HFFc6 (cell line): ENCODE measurements around the gene PLA1A. TPM values are rescaled to one million over a fixed set of nuclear protein-coding genes. Genes with fewer than 3 reads are reported as not detected.

Source experiments
- DNase-seq: peaks from one replicate; pipeline ENCODE4 v3.0.0-alpha.2; 2018
- H3K27ac Mint-ChIP-seq: 2 replicates; pipeline ENCODE4 v1.8.0; 2020; ENCODE audit warnings: mild to moderate bottlenecking, mixed read lengths
- H3K27me3 Mint-ChIP-seq: 2 replicates; pipeline ENCODE4 v1.8.0; 2021; ENCODE audit warnings: mild to moderate bottlenecking, moderate library complexity, mixed read lengths; ENCODE audit not compliant: insufficient read depth
- H3K36me3 Mint-ChIP-seq: 2 replicates; pipeline ENCODE4 v1.8.0; 2021; ENCODE audit warnings: low read depth, mixed read lengths
- H3K4me1 Mint-ChIP-seq: 2 replicates; pipeline ENCODE4 v1.8.0; 2020; ENCODE audit warnings: low read depth, mixed read lengths
- H3K4me3 Mint-ChIP-seq: 2 replicates; pipeline ENCODE4 v1.8.0; 2020; ENCODE audit warnings: mild to moderate bottlenecking, moderate library complexity, mixed read lengths
- H3K9me3 Mint-ChIP-seq: 2 replicates; pipeline ENCODE4 v1.8.0; 2020; ENCODE audit warnings: mild to moderate bottlenecking, mixed read lengths
- CTCF ChIP-seq: fragments of 200-600 bp; sonication (generic); IDR thresholded peaks from 2 replicates; pipeline ENCODE4 v1.5.0; 2021; ENCODE audit warnings: antibody characterized with exemption, mild to moderate bottlenecking
- total RNA-seq, 6 experiments: library from RNA; stranded (reverse); fragmentation: NEBNext Ultra II Directional; extraction: Animal tissue kit (Norgen Biotek cat#: 25700); gene quantifications; 2 replicates in 1 of 6; 3 replicates in 5 of 6; pipeline ENCODE4 v1.2.3, GENCODE V29; 2021

PLA1A gene
- total RNA-seq, 6 experiments from 2014 or later, result not detected

GRCh38 chr3:119641416-119641815 is 43.7 kb downstream of the PLA1A start:
- Mint-ChIP-seq H3K4me3 (no peak overlapping the region), H3K36me3 (no peaks in the 10 kb centered on the region), H3K9me3 (no peaks in the 10 kb centered on the region), H3K4me1 (peaks cover 68% of the 10 kb centered on the region), H3K27ac (no peak overlapping the region), H3K27me3 (peaks cover 2% of the 10 kb centered on the region; the same call in 1 of the 2 replicates)
- TF ChIP-seq CTCF, result no peak
- DNase-seq, result no peak

GRCh38 chr3:119642746-119643473 is 45.2 kb downstream of the PLA1A start:
- H3K27ac Mint-ChIP-seq, result peak overlapping the region; percentile 90
- no peaks in the 10 kb centered on the region for H3K36me3 Mint-ChIP-seq
- TF ChIP-seq CTCF, result no peak
- no peaks in the 10 kb centered on the region for H3K9me3 Mint-ChIP-seq
- H3K4me1 Mint-ChIP-seq, result peaks cover 62% of the 10 kb centered on the region
- peak overlapping the region; percentile 48; the same call in 1 of the 2 replicates for H3K4me3 Mint-ChIP-seq
- peaks cover 2% of the 10 kb centered on the region; the same call in 1 of the 2 replicates for H3K27me3 Mint-ChIP-seq
- DNase-seq, result no peak

- no peaks in the 10 kb centered on the region for H3K36me3 Mint-ChIP-seq
- peak; percentile 78 for DNase-seq
- TF ChIP-seq CTCF, result no peak
- H3K27me3 Mint-ChIP-seq, result peaks cover 2% of the 10 kb centered on the region; the same call in 1 of the 2 replicates
- no peaks in the 10 kb centered on the region for H3K9me3 Mint-ChIP-seq
- peak overlapping the region; percentile 48 for H3K4me3 Mint-ChIP-seq
- peak overlapping the region; percentile 90 for H3K27ac Mint-ChIP-seq
- peaks cover 60% of the 10 kb centered on the region for H3K4me1 Mint-ChIP-seq
Measured at GRCh38 chr3:119643528-119643927, 45.8 kb downstream of the PLA1A start.

GRCh38 chr3:119644481-119644880 is 46.8 kb downstream of the PLA1A start:
- DNase-seq, result no peak
- H3K4me3 Mint-ChIP-seq, result no peak overlapping the region
- no peaks in the 10 kb centered on the region for H3K36me3 Mint-ChIP-seq
- H3K4me1 Mint-ChIP-seq, result peaks cover 51% of the 10 kb centered on the region
- H3K27ac Mint-ChIP-seq, result no peak overlapping the region
- TF ChIP-seq CTCF, result no peak
- no peaks in the 10 kb centered on the region for H3K9me3 Mint-ChIP-seq
- peaks cover 2% of the 10 kb centered on the region; the same call in 1 of the 2 replicates for H3K27me3 Mint-ChIP-seq

- Mint-ChIP-seq H3K4me3 (no peak overlapping the region), H3K4me1 (peaks cover 46% of the 10 kb centered on the region), H3K9me3 (no peaks in the 10 kb centered on the region), H3K36me3 (no peaks in the 10 kb centered on the region), H3K27me3 (peaks cover 2% of the 10 kb centered on the region; the same call in 1 of the 2 replicates), H3K27ac (no peak overlapping the region)
- TF ChIP-seq CTCF, result no peak
- no peak for DNase-seq
Measured at GRCh38 chr3:119645813-119646212, 48.1 kb downstream of the PLA1A start.
